Brain microvascular endothelial cell (primary cell): Measurements from ENCODE around the gene KIAA1614.

Experiments used
- DNase-seq: peaks from one replicate; pipeline ENCODE4 v3.0.0-alpha.2; 2020
- H3K27ac ChIP-seq: fragments of 250-450 bp; sonication (Bioruptor Pico); 2 replicates; pipeline ENCODE4 v1.5.1; 2020; ENCODE audit warnings: mild to moderate bottlenecking, moderate library complexity
- H3K27me3 ChIP-seq: fragments of 250-450 bp; sonication (Bioruptor Pico); replicated peaks from 2 replicates; pipeline ENCODE4 v1.5.1; 2020; ENCODE audit warnings: mild to moderate bottlenecking
- H3K36me3 ChIP-seq: fragments of 250-450 bp; sonication (Bioruptor Pico); replicated peaks from 2 replicates; pipeline ENCODE4 v1.5.1; 2020; ENCODE audit warnings: mild to moderate bottlenecking
- H3K4me3 ChIP-seq: 2 replicates; pipeline ENCODE4 v1.5.1; 2011; ENCODE audit warnings: low read depth, mild to moderate bottlenecking, control low read depth, low read length, moderate library complexity
- CTCF ChIP-seq: IDR thresholded peaks from 2 replicates; pipeline ENCODE4 v1.5.1; 2011; ENCODE audit warnings: low read depth, mild to moderate bottlenecking, moderate library complexity, low read length, control low read depth, inconsistent platforms; ENCODE audit errors: missing control alignments
- in situ Hi-C: cut with HindIII; loops from 2 replicates; pipeline ENCODE4 v1.10.0; 2017; ENCODE audit warnings: low sequenced_read_pairs, low pct_ligation_motif_present

The KIAA1614 gene

GRCh38 chr1:180951836-180952656 is 39.3 kb downstream of the KIAA1614 start:
- no peak overlapping the region for H3K4me3 ChIP-seq
- no peaks in the 10 kb centered on the region for H3K36me3 ChIP-seq
- in situ Hi-C loops = no loop called here
- no peak for DNase-seq
- H3K27ac ChIP-seq = no peak overlapping the region
- no peaks in the 10 kb centered on the region for H3K27me3 ChIP-seq
- TF ChIP-seq CTCF = no peak

GRCh38 chr1:180952657-180953013 is 39.9 kb downstream of the KIAA1614 start:
- Histone ChIP-seq H3K27ac (no peak overlapping the region), H3K4me3 (no peak overlapping the region), H3K36me3 (no peaks in the 10 kb centered on the region), H3K27me3 (no peaks in the 10 kb centered on the region)
- DNase-seq = no peak
- TF ChIP-seq CTCF = no peak
- in situ Hi-C loops = no loop called here

DNA sequence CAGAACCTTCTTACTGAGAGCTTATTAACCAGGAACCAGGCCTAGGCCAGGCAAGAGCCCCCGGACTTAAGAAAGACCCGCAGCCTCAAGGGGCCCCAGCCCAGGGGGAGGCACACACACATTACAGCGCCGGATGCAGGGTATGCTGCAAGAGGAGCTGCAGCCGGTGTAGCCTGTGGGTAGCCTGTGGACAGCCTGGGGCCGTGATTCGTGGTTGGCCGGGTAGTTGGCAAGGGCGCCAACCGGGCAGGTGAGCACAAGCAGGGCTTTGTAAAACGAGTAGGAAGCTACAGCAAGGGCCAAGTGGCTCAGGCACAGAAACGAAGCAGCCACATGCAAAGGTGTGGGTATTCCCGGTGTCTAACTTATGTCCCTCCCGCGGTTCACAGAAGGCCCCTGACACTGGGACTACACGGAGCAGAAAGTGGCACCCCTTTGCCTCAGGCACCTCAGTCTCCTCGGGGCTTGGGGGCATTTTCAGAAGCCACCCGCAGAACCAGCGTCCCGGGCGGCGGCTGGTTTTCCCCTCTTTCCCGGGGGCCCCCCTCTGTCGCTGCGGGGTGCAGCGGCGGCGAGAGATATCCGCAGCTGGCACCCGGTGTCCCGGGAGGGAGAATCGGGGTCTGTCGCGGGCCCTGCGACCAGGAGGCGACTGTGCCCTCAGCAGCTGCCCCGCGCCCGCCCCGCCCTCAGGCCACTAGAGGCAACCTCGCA is 40.8 kb downstream of the KIAA1614 start:
- in situ Hi-C loops = no loop called here
- H3K27ac ChIP-seq = no peak overlapping the region
- H3K36me3 ChIP-seq = no peaks in the 10 kb centered on the region
- no peak for TF ChIP-seq CTCF
- H3K4me3 ChIP-seq = peak overlapping the region; percentile 55
- DNase-seq = no peak
- no peaks in the 10 kb centered on the region for H3K27me3 ChIP-seq

GRCh38 chr1:180954005-180954800 is 41.5 kb downstream of the KIAA1614 start:
- Histone ChIP-seq H3K27ac (no peak overlapping the region), H3K27me3 (no peaks in the 10 kb centered on the region), H3K36me3 (no peaks in the 10 kb centered on the region), H3K4me3 (peak overlapping the region; percentile 55)
- in situ Hi-C loops = no loop called here
- no peak for TF ChIP-seq CTCF
- DNase-seq = no peak

- in situ Hi-C loops = no loop called here
- Histone ChIP-seq H3K27ac (no peak overlapping the region), H3K27me3 (no peaks in the 10 kb centered on the region), H3K4me3 (no peak overlapping the region), H3K36me3 (no peaks in the 10 kb centered on the region)
- no peak for DNase-seq
- TF ChIP-seq CTCF = no peak
Observed at GRCh38 chr1:180954801-180955165, 42.1 kb downstream of the KIAA1614 start.
